GM12872 (cell line): ENCODE results near the gene MYO6.

Experiments
- CTCF ChIP-seq: IDR thresholded peaks from 3 replicates; pipeline ENCODE4 v1.5.1; 2011; ENCODE audit warnings: low read depth, mild to moderate bottlenecking, low read length, moderate library complexity; ENCODE audit not compliant: insufficient read depth

MYO6 gene

GRCh38 chr6:75968143-75968542 is 219.1 kb downstream of the MYO6 start:
- TF ChIP-seq CTCF = no peak
